Effector memory CD4-positive, alpha-beta T cell (primary cell): ENCODE results near the gene BUD31.

Source experiments
- DNase-seq, 3 donors: peaks; one replicate each; pipeline ENCODE4 v3.0.0-alpha.2; 2020
- H3K27ac ChIP-seq: 2 replicates; pipeline ENCODE4 v1.7.0; 2013; ENCODE audit warnings: mild to moderate bottlenecking, low read length, moderate library complexity; ENCODE audit not compliant: insufficient read depth, poor library complexity, severe bottlenecking
- H3K27me3 ChIP-seq: replicated peaks from 2 replicates; pipeline ENCODE4 v1.7.0; 2013; ENCODE audit warnings: mild to moderate bottlenecking, low read length; ENCODE audit not compliant: insufficient read depth, control insufficient read depth, poor library complexity, severe bottlenecking
- H3K36me3 ChIP-seq: 2 replicates; pipeline ENCODE4 v1.7.0; 2013; ENCODE audit warnings: mild to moderate bottlenecking, low read length, moderate library complexity; ENCODE audit not compliant: control insufficient read depth, insufficient read depth
- H3K4me1 ChIP-seq: 2 replicates; pipeline ENCODE4 v1.7.0; 2013; ENCODE audit warnings: low read length, mild to moderate bottlenecking; ENCODE audit not compliant: control insufficient read depth, insufficient read depth, poor library complexity, severe bottlenecking
- H3K4me3 ChIP-seq: 2 replicates; pipeline ENCODE4 v1.7.0; 2013; ENCODE audit warnings: low read length, low read depth, mild to moderate bottlenecking; ENCODE audit not compliant: insufficient read depth, poor library complexity, severe bottlenecking
- H3K9me3 ChIP-seq: 2 replicates; pipeline ENCODE4 v1.7.0; 2013; ENCODE audit warnings: mild to moderate bottlenecking, low read length, moderate library complexity; ENCODE audit not compliant: control insufficient read depth
- total RNA-seq, 3 donors: gene quantifications; one replicate each; lab custom pipeline; 2026; lab: John Stamatoyannopoulos, UW

BUD31 gene
- 93.6 to 108 (median 101) reads per million in 3 donors for total RNA-seq

- DNase-seq: peak; percentile 92 to 94 (median 92)
- H3K4me3 ChIP-seq: peak within 1 kb of the TSS; percentile 83
- no peaks in the 10 kb centered on the region for H3K9me3 ChIP-seq
- H3K4me1 ChIP-seq: peaks cover 25% of the 10 kb centered on the region
- H3K27ac ChIP-seq: peak within 1 kb of the TSS; percentile 94
- no peaks in the 10 kb centered on the region for H3K27me3 ChIP-seq
- H3K36me3 ChIP-seq: peaks cover 44% of the 10 kb centered on the region
These were observed at the start of gene BUD31, which contains the start of gene PDAP1 for GRCh38 chr7:99408379-99409191. TSS of gene BUD31 (plus strand) at chr7:99408969. CDS start at chr7:99411093, 2,124 bp downstream. TSS of gene PDAP1 (minus strand) at chr7:99408597. CDS start at chr7:99408548, 49 bp downstream.

GRCh38 chr7:99359465-99360154, 49.2 kb upstream of the BUD31 start:
- DNase-seq: no peak
- Histone ChIP-seq H3K4me3 (no peak overlapping the region), H3K36me3 (peaks cover 63% of the 10 kb centered on the region), H3K27me3 (no peaks in the 10 kb centered on the region), H3K9me3 (no peaks in the 10 kb centered on the region), H3K4me1 (no peaks in the 10 kb centered on the region), H3K27ac (no peak overlapping the region)

- Histone ChIP-seq H3K4me1 (no peaks in the 10 kb centered on the region), H3K36me3 (peaks cover 60% of the 10 kb centered on the region), H3K27ac (no peak overlapping the region), H3K9me3 (no peaks in the 10 kb centered on the region), H3K27me3 (no peaks in the 10 kb centered on the region), H3K4me3 (no peak overlapping the region)
- DNase-seq: no peak
These were observed 46.0 kb upstream of the BUD31 start for GRCh38 chr7:99362801-99363200.

- H3K4me3 ChIP-seq: no peak overlapping the region
- no peaks in the 10 kb centered on the region for H3K27me3 ChIP-seq
- H3K9me3 ChIP-seq: no peaks in the 10 kb centered on the region
- no peak overlapping the region for H3K27ac ChIP-seq
- no peaks in the 10 kb centered on the region for H3K4me1 ChIP-seq
- DNase-seq: no peak
- peaks cover 55% of the 10 kb centered on the region for H3K36me3 ChIP-seq
These were observed 45.5 kb upstream of the BUD31 start for GRCh38 chr7:99363286-99363685.

GRCh38 chr7:99365318-99366141, 43.2 kb upstream of the BUD31 start:
- Histone ChIP-seq H3K4me1 (no peaks in the 10 kb centered on the region), H3K36me3 (peaks cover 40% of the 10 kb centered on the region), H3K27me3 (no peaks in the 10 kb centered on the region), H3K9me3 (no peaks in the 10 kb centered on the region), H3K27ac (no peak overlapping the region), H3K4me3 (no peak overlapping the region)
- DNase-seq: peak; percentile 51 to 57 (median 54)

- Histone ChIP-seq H3K9me3 (no peaks in the 10 kb centered on the region), H3K27me3 (no peaks in the 10 kb centered on the region), H3K4me1 (no peaks in the 10 kb centered on the region), H3K27ac (no peak overlapping the region), H3K4me3 (no peak overlapping the region), H3K36me3 (peaks cover 34% of the 10 kb centered on the region)
- no peak for DNase-seq
These were observed 42.1 kb upstream of the BUD31 start for GRCh38 chr7:99366646-99367045.

- H3K27ac ChIP-seq: no peak overlapping the region
- H3K4me3 ChIP-seq: no peak overlapping the region
- no peaks in the 10 kb centered on the region for H3K27me3 ChIP-seq
- H3K4me1 ChIP-seq: peaks cover 3% of the 10 kb centered on the region
- no peak for DNase-seq
- H3K9me3 ChIP-seq: no peaks in the 10 kb centered on the region
- peaks cover 25% of the 10 kb centered on the region for H3K36me3 ChIP-seq
These were observed 39.9 kb upstream of the BUD31 start for GRCh38 chr7:99368750-99369389.

GRCh38 chr7:99369767-99370391, 38.9 kb upstream of the BUD31 start:
- H3K9me3 ChIP-seq: no peaks in the 10 kb centered on the region
- no peak for DNase-seq
- no peak overlapping the region for H3K27ac ChIP-seq
- no peaks in the 10 kb centered on the region for H3K27me3 ChIP-seq
- H3K4me1 ChIP-seq: peaks cover 5% of the 10 kb centered on the region
- H3K36me3 ChIP-seq: peaks cover 18% of the 10 kb centered on the region
- H3K4me3 ChIP-seq: no peak overlapping the region

GRCh38 chr7:99371376-99371920, 37.3 kb upstream of the BUD31 start:
- Histone ChIP-seq H3K27ac (no peak overlapping the region), H3K27me3 (no peaks in the 10 kb centered on the region), H3K9me3 (no peaks in the 10 kb centered on the region), H3K4me3 (no peak overlapping the region), H3K36me3 (peaks cover 5% of the 10 kb centered on the region), H3K4me1 (peaks cover 9% of the 10 kb centered on the region)
- no peak for DNase-seq
